ENCODE data around the gene NMNAT2.
"Not testable (repeated sequence)": the region's sequence is repeated elsewhere in the genome, so short reads cannot be mapped to it uniquely, and the experiment has no call there.

Gene NMNAT2

GRCh38 chr1:183404476-183404875, 13.7 kb downstream of the NMNAT2 start:
- H3K4me1 Mint-ChIP-seq (ENCODE audit: low read depth), result no peaks in the 10 kb centered on the region
- DNase-seq (ENCODE audit: low spot score), result no peak
- H3K27me3 Mint-ChIP-seq (ENCODE audit: low read depth), result peaks cover 22% of the 10 kb centered on the region
- no peaks in the 10 kb centered on the region for H3K36me3 Mint-ChIP-seq (ENCODE audit: low read depth)
- no peaks in the 10 kb centered on the region for H3K9me3 Mint-ChIP-seq
- H3K4me3 Mint-ChIP-seq, result no peak overlapping the region
- no peak overlapping the region for H3K27ac Mint-ChIP-seq

GRCh38 chr1:183403498-183403897, 14.7 kb downstream of the NMNAT2 start:
- Mint-ChIP-seq H3K27me3 (ENCODE audit: low read depth) (peaks cover 24% of the 10 kb centered on the region), H3K27ac (no peak overlapping the region), H3K4me1 (ENCODE audit: low read depth) (no peaks in the 10 kb centered on the region), H3K36me3 (ENCODE audit: low read depth) (no peaks in the 10 kb centered on the region), H3K9me3 (no peaks in the 10 kb centered on the region), H3K4me3 (no peak overlapping the region)
- DNase-seq (ENCODE audit: low spot score), result no peak

GRCh38 chr1:183401565-183401964, 16.6 kb downstream of the NMNAT2 start:
- not testable (repeated sequence) for DNase-seq (ENCODE audit: low spot score); H3K4me1 Mint-ChIP-seq (ENCODE audit: low read depth); H3K27ac Mint-ChIP-seq; H3K4me3 Mint-ChIP-seq; H3K36me3 Mint-ChIP-seq (ENCODE audit: low read depth); H3K9me3 Mint-ChIP-seq
- H3K27me3 Mint-ChIP-seq (ENCODE audit: low read depth), result peaks cover 24% of the 10 kb centered on the region

- H3K4me3 Mint-ChIP-seq, result no peak overlapping the region
- no peaks in the 10 kb centered on the region for H3K4me1 Mint-ChIP-seq (ENCODE audit: low read depth)
- no peaks in the 10 kb centered on the region for H3K9me3 Mint-ChIP-seq
- no peak overlapping the region for H3K27ac Mint-ChIP-seq
- H3K27me3 Mint-ChIP-seq (ENCODE audit: low read depth), result peaks cover 7% of the 10 kb centered on the region
- DNase-seq (ENCODE audit: low spot score), result no peak
- H3K36me3 Mint-ChIP-seq (ENCODE audit: low read depth), result no peaks in the 10 kb centered on the region
Observed at GRCh38 chr1:183394435-183394834, 23.7 kb downstream of the NMNAT2 start.

- Mint-ChIP-seq H3K27ac (no peak overlapping the region), H3K27me3 (ENCODE audit: low read depth) (peaks cover 4% of the 10 kb centered on the region), H3K9me3 (no peaks in the 10 kb centered on the region), H3K36me3 (ENCODE audit: low read depth) (no peaks in the 10 kb centered on the region), H3K4me3 (no peak overlapping the region), H3K4me1 (ENCODE audit: low read depth) (no peaks in the 10 kb centered on the region)
- no peak for DNase-seq (ENCODE audit: low spot score)
Observed at GRCh38 chr1:183391863-183392262, 26.3 kb downstream of the NMNAT2 start.

- H3K4me3 Mint-ChIP-seq, result no peak overlapping the region
- DNase-seq (ENCODE audit: low spot score), result no peak
Observed at GRCh38 chr1:183390561-183390960, 27.6 kb downstream of the NMNAT2 start.

GRCh38 chr1:183388735-183389134, 29.4 kb downstream of the NMNAT2 start:
- Mint-ChIP-seq H3K9me3 (no peaks in the 10 kb centered on the region), H3K27me3 (ENCODE audit: low read depth) (peaks cover 6% of the 10 kb centered on the region)

More at GRCh38 chr1:183390561-183390960, 27.6 kb downstream of the NMNAT2 start:
- Mint-ChIP-seq H3K4me1 (ENCODE audit: low read depth) (no peaks in the 10 kb centered on the region), H3K27ac (no peak overlapping the region), H3K36me3 (ENCODE audit: low read depth) (no peaks in the 10 kb centered on the region), H3K27me3 (ENCODE audit: low read depth) (peaks cover 6% of the 10 kb centered on the region), H3K9me3 (no peaks in the 10 kb centered on the region)

GRCh38 chr1:183385340-183386144, 32.6 kb downstream of the NMNAT2 start:
- Mint-ChIP-seq H3K27ac (no peak overlapping the region), H3K4me1 (ENCODE audit: low read depth) (no peaks in the 10 kb centered on the region), H3K36me3 (ENCODE audit: low read depth) (no peaks in the 10 kb centered on the region), H3K9me3 (no peaks in the 10 kb centered on the region), H3K4me3 (no peak overlapping the region), H3K27me3 (ENCODE audit: low read depth) (peaks cover 13% of the 10 kb centered on the region)
- no peak for DNase-seq (ENCODE audit: low spot score)

More at GRCh38 chr1:183388735-183389134, 29.4 kb downstream of the NMNAT2 start:
- Mint-ChIP-seq H3K36me3 (ENCODE audit: low read depth) (no peaks in the 10 kb centered on the region), H3K4me3 (no peak overlapping the region), H3K27ac (no peak overlapping the region), H3K4me1 (ENCODE audit: low read depth) (no peaks in the 10 kb centered on the region)
- DNase-seq (ENCODE audit: low spot score), result no peak

GRCh38 chr1:183379951-183380350, 38.2 kb downstream of the NMNAT2 start:
- Mint-ChIP-seq H3K36me3 (ENCODE audit: low read depth) (no peaks in the 10 kb centered on the region), H3K4me1 (ENCODE audit: low read depth) (no peaks in the 10 kb centered on the region), H3K4me3 (no peak overlapping the region), H3K9me3 (no peaks in the 10 kb centered on the region), H3K27me3 (ENCODE audit: low read depth) (peaks cover 13% of the 10 kb centered on the region), H3K27ac (no peak overlapping the region)
- DNase-seq (ENCODE audit: low spot score), result no peak

- DNase-seq (ENCODE audit: low spot score), result no peak
- Mint-ChIP-seq H3K36me3 (ENCODE audit: low read depth) (no peaks in the 10 kb centered on the region), H3K27ac (no peak overlapping the region), H3K27me3 (ENCODE audit: low read depth) (peaks cover 8% of the 10 kb centered on the region), H3K4me1 (ENCODE audit: low read depth) (no peaks in the 10 kb centered on the region), H3K9me3 (no peaks in the 10 kb centered on the region), H3K4me3 (no peak overlapping the region)
Observed at GRCh38 chr1:183375381-183375780, 42.8 kb downstream of the NMNAT2 start.

GRCh38 chr1:183374825-183375224, 43.4 kb downstream of the NMNAT2 start:
- DNase-seq (ENCODE audit: low spot score), result no peak
- Mint-ChIP-seq H3K4me1 (ENCODE audit: low read depth) (no peaks in the 10 kb centered on the region), H3K36me3 (ENCODE audit: low read depth) (no peaks in the 10 kb centered on the region), H3K27me3 (ENCODE audit: low read depth) (peaks cover 6% of the 10 kb centered on the region), H3K27ac (no peak overlapping the region), H3K9me3 (no peaks in the 10 kb centered on the region), H3K4me3 (no peak overlapping the region)

- no peak overlapping the region for H3K27ac Mint-ChIP-seq
- peaks cover 8% of the 10 kb centered on the region for H3K27me3 Mint-ChIP-seq (ENCODE audit: low read depth)
- H3K4me3 Mint-ChIP-seq, result no peak overlapping the region
- H3K4me1 Mint-ChIP-seq (ENCODE audit: low read depth), result no peaks in the 10 kb centered on the region
- H3K9me3 Mint-ChIP-seq, result no peaks in the 10 kb centered on the region
- no peaks in the 10 kb centered on the region for H3K36me3 Mint-ChIP-seq (ENCODE audit: low read depth)
- DNase-seq (ENCODE audit: low spot score), result no peak
Observed at GRCh38 chr1:183372586-183373230, 45.5 kb downstream of the NMNAT2 start.

GRCh38 chr1:183370399-183371058, 47.7 kb downstream of the NMNAT2 start:
- no peaks in the 10 kb centered on the region for H3K9me3 Mint-ChIP-seq
- no peak for DNase-seq (ENCODE audit: low spot score)
- peaks cover 8% of the 10 kb centered on the region for H3K27me3 Mint-ChIP-seq (ENCODE audit: low read depth)
- no peaks in the 10 kb centered on the region for H3K4me1 Mint-ChIP-seq (ENCODE audit: low read depth)
- H3K27ac Mint-ChIP-seq, result no peak overlapping the region
- H3K36me3 Mint-ChIP-seq (ENCODE audit: low read depth), result no peaks in the 10 kb centered on the region
- H3K4me3 Mint-ChIP-seq, result no peak overlapping the region
